ENCODE data around the gene RBM4B.

GRCh38 chr11:66701432-66702240 lies 23.9 kb upstream of the RBM4B start:
- no peak for TF ChIP-seq CTCF (conservative IDR thresholded peaks at IDR 0.05; ENCODE audit: low read depth in 2 of 2)
- no peak for TF ChIP-seq EZH2 (IDR thresholded peaks at IDR 0.05; ENCODE audit: low read depth, unreplicated experiment)
- no peak for TF ChIP-seq EZH2phosphoT487 (IDR thresholded peaks at IDR 0.05; ENCODE audit: unreplicated experiment)
- TF ChIP-seq REST (IDR thresholded peaks at IDR 0.05; ENCODE audit: unreplicated experiment), result no peak
- TF ChIP-seq POLR2AphosphoS5 (IDR thresholded peaks at IDR 0.05; ENCODE audit: low read depth), result no peak
- no peak for TF ChIP-seq JUNB (IDR thresholded peaks at IDR 0.05; ENCODE audit: unreplicated experiment)
- TF ChIP-seq ETS1 (IDR thresholded peaks at IDR 0.05), result no peak
- TF ChIP-seq CREB1 (CRISPR knock-in tag; IDR thresholded peaks at IDR 0.05; ENCODE audit: low read depth), result no peak
- no peak for TF ChIP-seq NANOG (IDR thresholded peaks at IDR 0.05; ENCODE audit: borderline replicate concordance)
- TF ChIP-seq ZNF462 (CRISPR knock-in tag; IDR thresholded peaks at IDR 0.05), result no peak
